Body of pancreas (tissue), 4 donors: Measurements from ENCODE around the gene DDRGK1. TPM values are rescaled to one million over a fixed set of nuclear protein-coding genes. Genes with fewer than 3 reads are reported as not detected.
"Not testable (repeated sequence)": the region's sequence is repeated elsewhere in the genome, so short reads cannot be mapped to it uniquely, and the experiment has no call there.

Experiments used
- ATAC-seq: fragments of 150-250 bp; one replicate; pipeline ENCODE4 v1.9.1; 2016
- DNase-seq, 4 donors: peaks; one replicate each; pipeline ENCODE4 v3.0.0-alpha.2; 2019
- H3K27ac ChIP-seq, 4 donors: fragments of 200-600 bp; sonication (generic); 1 replicate in 3 of 4; 2 replicates in 1 of 4; pipeline versions ENCODE4 v1.5.1 to v1.6.1; 2016 to 2019; ENCODE audit warnings: mild to moderate bottlenecking in 1 of 4, mixed read lengths in 1 of 4, moderate library complexity in 1 of 4
- H3K27me3 ChIP-seq, 2 donors: fragments of 200-600 bp; sonication (generic); one replicate each; pipeline ENCODE4 v1.6.0; 2016; ENCODE audit warnings: mild to moderate bottlenecking in 1 of 2
- H3K36me3 ChIP-seq, 2 donors: fragments of 200-600 bp; sonication (generic); replicated peaks in 1 of 2; 2 replicates each; pipeline ENCODE4 v1.5.1; 2016; ENCODE audit warnings: low read depth in 2 of 2; ENCODE audit not compliant: insufficient read depth in 1 of 2
- H3K4me1 ChIP-seq: fragments of 200-600 bp; sonication (generic); one replicate; pipeline ENCODE4 v1.6.0; 2016
- H3K4me3 ChIP-seq, 2 donors: fragments of 200-600 bp; sonication (generic); 1 replicate in 1 of 2; 2 replicates in 1 of 2; pipeline ENCODE4 v1.5.1; 2016 to 2019
- H3K9me3 ChIP-seq, 3 donors: fragments of 200-600 bp; sonication (generic); 1 replicate in 2 of 3; 2 replicates in 1 of 3; pipeline ENCODE4 v1.5.1; 2016
- CTCF ChIP-seq, 7 experiments: fragments of 450-650 bp in 4 of 7; fragments of 200-600 bp in 3 of 7; sonication (generic) in 3 of 7; IDR thresholded peaks; one replicate each; pipeline ENCODE4 v1.5.1; 2016 to 2019; ENCODE audit warnings: antibody characterized with exemption in 7 of 7
- POLR2A ChIP-seq, 3 donors: fragments of 450-650 bp; IDR thresholded peaks; one replicate each; pipeline ENCODE4 v1.6.1; 2016; ENCODE audit warnings: antibody characterized with exemption in 3 of 3, mild to moderate bottlenecking in 2 of 3
- WGBS, 2 donors: methylation state at CpG; one replicate each; pipeline ENCODE4 v1.1.5; 2017; 5-methylcytosine and 5-hydroxymethylcytosine counted together
- intact Hi-C: fragments of 100-400 bp; cut with DNase I; formaldehyde crosslinking; loops from one replicate; pipeline ENCODE4 v1.15.1; 2023
- total RNA-seq, 2 donors: library from RNA; depleted of rRNA; stranded (reverse); fragments of >200 nt; gene quantifications; one replicate each; pipeline ENCODE4 v1.1.0, GENCODE V29; 2016

DDRGK1 gene
- total RNA-seq, 2 donors from 2014 or later = 64.3 to 82.8 TPM

GRCh38 chr20:3189561-3190131, 14.8 kb downstream of the DDRGK1 start:
- DNase-seq = no peak
- no peak overlapping the region for H3K4me3 ChIP-seq
- TF ChIP-seq POLR2A (IDR thresholded peaks at IDR 0.05) (no peak), CTCF (IDR thresholded peaks at IDR 0.05) (no peak)
- H3K36me3 ChIP-seq = peaks cover 17 to 27% of the 10 kb centered on the region in 2 donors
- no peak for ATAC-seq
- intact Hi-C loops = no loop called here
- H3K9me3 ChIP-seq = no peaks in the 10 kb centered on the region
- 96 to 97% methylated on average over 3 to 4 of the region's 4 CpGs for WGBS, 2 donors
- no peaks in the 10 kb centered on the region for H3K4me1 ChIP-seq
- no peak overlapping the region for H3K27ac ChIP-seq
- H3K27me3 ChIP-seq = no peaks in the 10 kb centered on the region

DNA sequence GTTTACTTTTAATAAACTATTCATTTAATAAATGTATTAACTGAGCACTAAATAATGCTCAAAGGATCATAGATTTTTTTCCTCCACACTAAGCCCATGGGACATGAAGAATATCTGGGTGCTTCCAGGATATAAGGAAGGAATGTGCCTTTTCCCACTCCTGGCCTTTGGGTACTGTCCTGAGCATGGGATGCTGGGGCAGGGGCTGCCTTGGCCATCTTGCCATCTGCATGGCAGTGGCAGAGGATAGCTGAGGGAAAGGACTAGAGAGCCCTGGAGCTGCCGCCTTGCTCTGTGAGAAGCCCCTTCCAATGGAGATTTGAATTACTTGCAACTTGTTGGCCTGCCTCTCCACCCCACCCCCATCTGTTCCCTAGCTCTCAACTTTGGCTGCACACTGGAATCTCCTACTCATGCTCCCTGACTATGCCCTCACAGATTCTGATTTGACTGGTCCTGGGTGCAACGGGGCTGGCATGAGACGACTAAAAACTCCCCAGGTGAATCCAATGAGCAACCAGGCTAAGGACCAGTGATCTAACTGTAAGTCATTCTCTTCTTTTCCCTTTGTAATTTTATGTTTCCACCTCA, 15.6 kb downstream of the DDRGK1 start:
- DNase-seq = no peak
- TF ChIP-seq CTCF (IDR thresholded peaks at IDR 0.05) (no peak), POLR2A (IDR thresholded peaks at IDR 0.05) (no peak)
- Histone ChIP-seq H3K4me3 (no peak overlapping the region), H3K9me3 (no peaks in the 10 kb centered on the region), H3K27ac (no peak overlapping the region), H3K4me1 (no peaks in the 10 kb centered on the region), H3K36me3 (peaks cover 11 to 19% of the 10 kb centered on the region in 2 donors), H3K27me3 (no peaks in the 10 kb centered on the region)
- WGBS, 2 donors = 75 to 79% methylated on average over 3 of the region's 3 CpGs
- no peak for ATAC-seq
- intact Hi-C loops = no loop called here

DNA sequence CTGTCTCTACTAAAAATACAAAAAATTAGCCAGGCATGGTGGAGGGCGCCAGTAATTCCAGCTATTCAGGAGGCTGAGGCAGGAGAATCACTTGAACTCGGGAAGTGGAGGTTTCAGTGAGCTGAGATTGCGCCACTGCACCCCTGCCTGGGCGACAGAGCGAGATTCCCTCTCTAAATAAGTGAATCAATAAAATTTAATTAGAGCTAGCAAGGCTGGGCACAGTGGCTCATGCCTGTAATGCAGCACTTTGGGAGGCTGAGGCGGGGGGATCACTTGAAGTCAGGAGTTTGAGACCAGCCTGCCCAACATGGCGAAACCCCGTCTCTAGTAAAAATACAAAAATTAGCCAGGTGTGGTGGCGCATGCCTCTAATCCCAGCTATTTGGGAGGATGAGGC, 16.6 kb downstream of the DDRGK1 start:
- H3K9me3 ChIP-seq, ATAC-seq, DNase-seq, intact Hi-C loops, H3K27ac ChIP-seq, H3K4me1 ChIP-seq, H3K27me3 ChIP-seq, H3K4me3 ChIP-seq: not testable (repeated sequence)
- peaks cover 11 to 17% of the 10 kb centered on the region in 2 donors for H3K36me3 ChIP-seq
- 92% methylated on average over 9 of the region's 9 CpGs for WGBS, 2 donors

GRCh38 chr20:3183896-3184612, 20.4 kb downstream of the DDRGK1 start:
- Histone ChIP-seq H3K4me3 (no peak overlapping the region), H3K36me3 (no peaks in the 10 kb centered on the region), H3K27me3 (no peaks in the 10 kb centered on the region), H3K9me3 (no peaks in the 10 kb centered on the region), H3K27ac (no peak overlapping the region), H3K4me1 (peaks cover 5% of the 10 kb centered on the region)
- WGBS, 2 donors = 90% methylated on average over 3 of the region's 3 CpGs
- ATAC-seq (no peak), DNase-seq (no peak)
- intact Hi-C loops = no loop called here
- TF ChIP-seq POLR2A (IDR thresholded peaks at IDR 0.05) (no peak), CTCF (IDR thresholded peaks at IDR 0.05) (no peak)

GRCh38 chr20:3182429-3182828, 22.1 kb downstream of the DDRGK1 start:
- H3K27ac ChIP-seq, H3K36me3 ChIP-seq, H3K4me1 ChIP-seq, intact Hi-C loops, H3K4me3 ChIP-seq, DNase-seq, ATAC-seq, H3K27me3 ChIP-seq, H3K9me3 ChIP-seq: not testable (repeated sequence)
- 91 to 98% methylated on average over 5 of the region's 5 CpGs for WGBS, 2 donors
